ENCODE data around the gene AKT3. TPM values are rescaled to one million over a fixed set of nuclear protein-coding genes. Genes with fewer than 3 reads are reported as not detected.

Gene AKT3
- total and polyA plus RNA-seq, 4 donors = 7.1 to 53.1 (median 23.8) TPM

- no peak for DNase-seq
- Histone ChIP-seq H3K36me3 (ENCODE audit: control insufficient read depth in 4 of 4, insufficient read depth in 4 of 4, low read length in 4 of 4) (no peaks in the 10 kb centered on the region), H3K4me3 (no peak overlapping the region), H3K9ac (ENCODE audit: insufficient read depth in 1 of 2, low read length in 2 of 2) (no peak overlapping the region), H3K27ac (ENCODE audit: low read depth in 1 of 2, low read length in 1 of 2) (no peak overlapping the region), H3K27me3 (ENCODE audit: control insufficient read depth in 3 of 3, insufficient read depth in 3 of 3, low read length in 2 of 3) (no peaks in the 10 kb centered on the region), H3K9me3 (ENCODE audit: control insufficient read depth in 4 of 4, insufficient read depth in 3 of 4, low read length in 3 of 4) (peaks cover 0 to 3% (median 0%) of the 10 kb centered on the region in 4 donors), H3K4me1 (ENCODE audit: control insufficient read depth in 5 of 5, insufficient read depth in 5 of 5, low read length in 5 of 5) (no peaks in the 10 kb centered on the region)
- TF ChIP-seq, protein P1, sequence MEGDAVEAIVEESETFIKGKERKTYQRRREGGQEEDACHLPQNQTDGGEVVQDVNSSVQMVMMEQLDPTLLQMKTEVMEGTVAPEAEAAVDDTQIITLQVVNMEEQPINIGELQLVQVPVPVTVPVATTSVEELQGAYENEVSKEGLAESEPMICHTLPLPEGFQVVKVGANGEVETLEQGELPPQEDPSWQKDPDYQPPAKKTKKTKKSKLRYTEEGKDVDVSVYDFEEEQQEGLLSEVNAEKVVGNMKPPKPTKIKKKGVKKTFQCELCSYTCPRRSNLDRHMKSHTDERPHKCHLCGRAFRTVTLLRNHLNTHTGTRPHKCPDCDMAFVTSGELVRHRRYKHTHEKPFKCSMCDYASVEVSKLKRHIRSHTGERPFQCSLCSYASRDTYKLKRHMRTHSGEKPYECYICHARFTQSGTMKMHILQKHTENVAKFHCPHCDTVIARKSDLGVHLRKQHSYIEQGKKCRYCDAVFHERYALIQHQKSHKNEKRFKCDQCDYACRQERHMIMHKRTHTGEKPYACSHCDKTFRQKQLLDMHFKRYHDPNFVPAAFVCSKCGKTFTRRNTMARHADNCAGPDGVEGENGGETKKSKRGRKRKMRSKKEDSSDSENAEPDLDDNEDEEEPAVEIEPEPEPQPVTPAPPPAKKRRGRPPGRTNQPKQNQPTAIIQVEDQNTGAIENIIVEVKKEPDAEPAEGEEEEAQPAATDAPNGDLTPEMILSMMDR (IDR thresholded peaks at IDR 0.05; ENCODE audit: control extremely low read depth, extremely low read depth) = no peak
- WGBS, 2 donors = 96 to 98% methylated on average over 2 of the region's 2 CpGs
- ATAC-seq (ENCODE audit: insufficient read depth, low FRiP score) = no peak
These were observed 203.2 kb downstream of the AKT3 start for GRCh38 chr1:243646841-243647240.

GRCh38 chr1:243645281-243645680 lies 204.8 kb downstream of the AKT3 start:
- peaks cover 0 to 3% (median under 1%) of the 10 kb centered on the region in 4 donors for H3K9me3 ChIP-seq (ENCODE audit: control insufficient read depth in 4 of 4, insufficient read depth in 3 of 4, low read length in 3 of 4)
- TF ChIP-seq, protein P1 (IDR thresholded peaks at IDR 0.05; ENCODE audit: control extremely low read depth, extremely low read depth) = no peak
- H3K27ac ChIP-seq (ENCODE audit: low read depth in 1 of 2, low read length in 1 of 2) = no peak overlapping the region
- no peak for ATAC-seq (ENCODE audit: insufficient read depth, low FRiP score)
- WGBS, 2 donors = 92 to 97% methylated on average over 6 of the region's 6 CpGs
- no peaks in the 10 kb centered on the region for H3K4me1 ChIP-seq (ENCODE audit: control insufficient read depth in 5 of 5, insufficient read depth in 5 of 5, low read length in 5 of 5)
- H3K4me3 ChIP-seq = no peak overlapping the region
- peaks cover 0 to 1% (median 0%) of the 10 kb centered on the region in 4 donors for H3K36me3 ChIP-seq (ENCODE audit: control insufficient read depth in 4 of 4, insufficient read depth in 4 of 4, low read length in 4 of 4)
- no peaks in the 10 kb centered on the region for H3K27me3 ChIP-seq (ENCODE audit: control insufficient read depth in 3 of 3, insufficient read depth in 3 of 3, low read length in 2 of 3)
- no peak overlapping the region for H3K9ac ChIP-seq (ENCODE audit: insufficient read depth in 1 of 2, low read length in 2 of 2)
- no peak for DNase-seq

DNA sequence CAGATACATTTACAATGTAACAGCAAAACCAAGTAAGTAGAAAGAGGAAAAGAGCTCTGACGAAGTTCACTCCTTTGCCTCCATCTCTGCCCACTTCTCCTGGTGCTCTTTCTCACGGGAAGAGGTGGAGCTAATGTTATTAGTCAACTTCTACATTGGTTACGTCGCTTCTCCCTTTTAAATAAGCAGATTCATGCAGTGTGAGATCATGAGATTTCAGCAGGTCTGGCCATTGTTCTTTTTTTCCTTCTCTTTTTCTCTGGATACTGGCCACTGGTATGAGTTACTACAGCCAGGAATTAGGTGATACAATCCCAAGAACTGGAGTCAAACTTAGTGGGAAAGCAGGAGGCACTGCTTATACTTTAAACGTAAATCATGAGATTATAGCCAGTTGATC lies 207.1 kb downstream of the AKT3 start:
- no peaks in the 10 kb centered on the region for H3K4me1 ChIP-seq (ENCODE audit: control insufficient read depth in 5 of 5, insufficient read depth in 5 of 5, low read length in 5 of 5)
- TF ChIP-seq, protein P1 (IDR thresholded peaks at IDR 0.05; ENCODE audit: control extremely low read depth, extremely low read depth) = no peak
- no peak overlapping the region for H3K9ac ChIP-seq (ENCODE audit: insufficient read depth in 1 of 2, low read length in 2 of 2)
- no peak overlapping the region for H3K4me3 ChIP-seq
- no peak overlapping the region for H3K27ac ChIP-seq (ENCODE audit: low read depth in 1 of 2, low read length in 1 of 2)
- WGBS, 2 donors = 73 to 79% methylated on average over 5 of the region's 5 CpGs
- ATAC-seq (ENCODE audit: insufficient read depth, low FRiP score) = no peak
- DNase-seq = no peak
- peaks cover 0 to 1% (median 0%) of the 10 kb centered on the region in 4 donors for H3K36me3 ChIP-seq (ENCODE audit: control insufficient read depth in 4 of 4, insufficient read depth in 4 of 4, low read length in 4 of 4)
- peaks cover 0 to 9% (median 3%) of the 10 kb centered on the region in 4 donors for H3K9me3 ChIP-seq (ENCODE audit: control insufficient read depth in 4 of 4, insufficient read depth in 3 of 4, low read length in 3 of 4)
- no peaks in the 10 kb centered on the region for H3K27me3 ChIP-seq (ENCODE audit: control insufficient read depth in 3 of 3, insufficient read depth in 3 of 3, low read length in 2 of 3)
